Measurements from ENCODE around the gene IP6K2.

IP6K2 gene

DNA sequence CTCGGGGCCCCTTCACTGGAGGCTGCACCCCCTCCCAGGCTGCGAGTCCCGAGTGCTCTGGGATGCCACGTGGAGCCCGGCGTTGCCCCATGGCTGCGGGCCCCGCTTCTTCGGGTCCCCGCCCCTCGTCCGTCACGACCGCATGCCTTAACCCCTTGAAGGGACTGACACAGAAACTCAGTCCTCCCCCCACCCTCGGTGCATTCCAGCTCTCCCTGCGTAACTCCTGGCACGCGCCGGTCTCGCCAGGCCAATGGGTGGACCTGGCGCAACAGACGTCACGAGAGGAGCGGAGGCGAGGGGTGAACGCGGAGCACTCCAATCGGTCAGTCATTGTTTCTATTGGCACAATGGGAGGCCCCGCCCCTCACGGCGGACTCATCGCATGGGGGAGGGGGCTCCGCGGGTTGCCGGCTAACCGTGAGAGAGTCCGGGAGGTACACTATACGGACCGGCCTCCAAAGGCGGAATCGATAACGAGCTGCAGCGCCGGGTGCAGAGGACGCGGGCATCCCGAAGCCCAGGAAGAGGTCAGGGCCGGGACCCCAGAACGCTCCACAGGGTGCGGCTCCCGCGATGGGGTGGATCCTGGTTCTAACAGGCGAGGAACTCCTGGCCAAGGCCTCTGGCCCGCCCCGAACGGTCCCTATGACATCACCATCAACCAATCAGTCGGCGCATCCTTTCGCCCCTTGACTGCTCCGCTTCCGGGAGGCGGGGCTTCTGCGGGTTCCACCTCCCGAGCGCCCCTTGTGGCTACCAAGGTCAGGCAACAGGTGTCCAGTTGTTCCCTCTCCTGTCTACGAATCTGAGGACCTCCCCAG lies 53.3 kb downstream of the IP6K2 start:
- peak; percentile 92 for DNase-seq (ENCODE audit: low read depth)

DNA sequence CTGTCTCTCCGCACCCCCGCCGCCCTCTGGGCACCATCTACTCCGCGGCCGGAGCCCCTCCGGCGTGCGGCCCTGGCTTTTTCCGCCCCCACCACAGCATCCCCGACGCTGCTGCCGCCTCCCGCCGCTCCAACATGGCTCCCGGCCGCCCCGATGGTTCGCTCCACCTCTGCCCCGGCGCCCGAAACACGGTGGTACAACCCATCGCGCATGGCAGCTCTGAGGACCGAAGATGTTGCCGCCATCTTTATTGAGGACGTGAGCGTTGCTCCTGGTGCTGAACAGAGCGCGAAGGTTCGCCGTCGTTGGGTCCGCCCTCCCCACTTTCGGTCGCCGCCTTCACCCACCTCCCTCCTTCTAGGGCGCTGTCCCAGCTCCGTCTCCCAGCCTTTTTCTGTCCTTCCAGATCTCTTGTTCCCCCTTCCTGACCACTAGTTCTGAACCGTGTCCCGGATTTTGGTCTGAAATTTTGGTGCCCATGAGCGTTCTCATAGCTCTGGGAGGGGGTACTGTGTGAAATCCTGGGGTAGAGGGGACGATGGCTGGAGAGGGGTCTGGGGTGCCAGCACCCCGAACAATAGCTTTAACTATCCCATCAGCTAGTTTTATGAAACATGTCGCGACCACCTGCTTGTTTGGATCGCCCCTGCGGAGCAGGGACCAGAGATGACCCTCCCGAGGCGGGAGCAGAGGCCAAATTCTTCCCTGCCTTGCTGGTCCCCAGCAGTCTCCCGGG lies 54.1 kb downstream of the IP6K2 start, which contains the start of gene CELSR3:
Gene CELSR3 (minus strand): TSS at position 134 of the 736 bp plus-strand sequence. CDS start 252 bp downstream, outside the sequence.
- DNase-seq (ENCODE audit: low read depth) = peak; percentile 66

DNA sequence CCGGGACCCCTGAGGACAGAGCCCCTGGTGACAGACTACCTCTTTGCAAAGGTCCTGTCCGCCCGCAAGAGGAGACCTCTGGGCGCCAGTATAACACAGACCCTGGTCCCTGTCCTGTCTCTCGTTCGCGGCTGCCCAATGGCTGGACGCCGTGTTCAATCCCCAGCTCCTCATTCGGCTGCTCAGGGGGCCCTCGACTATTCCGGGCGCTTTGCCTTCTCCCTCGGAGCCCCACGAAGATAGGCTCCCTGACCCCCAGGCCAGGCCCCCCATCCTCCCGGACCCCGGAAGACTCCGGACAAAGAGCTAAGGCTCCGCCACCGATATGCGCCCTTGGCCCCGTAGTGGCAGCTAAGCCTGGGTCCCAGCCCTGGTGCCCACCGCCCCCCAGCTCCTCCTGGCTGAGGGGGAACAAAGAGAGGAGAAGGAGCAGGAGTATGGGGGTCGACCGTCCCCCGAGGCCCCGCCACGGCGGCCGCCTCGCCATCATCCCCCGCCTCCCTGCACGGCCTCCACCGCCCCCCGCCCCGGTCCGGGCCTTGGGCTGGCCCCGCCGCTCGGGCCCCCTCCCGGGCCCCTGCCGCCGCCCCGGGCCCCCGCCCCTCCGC lies 54.8 kb downstream of the IP6K2 start:
- no peak for DNase-seq (ENCODE audit: low read depth)

DNA sequence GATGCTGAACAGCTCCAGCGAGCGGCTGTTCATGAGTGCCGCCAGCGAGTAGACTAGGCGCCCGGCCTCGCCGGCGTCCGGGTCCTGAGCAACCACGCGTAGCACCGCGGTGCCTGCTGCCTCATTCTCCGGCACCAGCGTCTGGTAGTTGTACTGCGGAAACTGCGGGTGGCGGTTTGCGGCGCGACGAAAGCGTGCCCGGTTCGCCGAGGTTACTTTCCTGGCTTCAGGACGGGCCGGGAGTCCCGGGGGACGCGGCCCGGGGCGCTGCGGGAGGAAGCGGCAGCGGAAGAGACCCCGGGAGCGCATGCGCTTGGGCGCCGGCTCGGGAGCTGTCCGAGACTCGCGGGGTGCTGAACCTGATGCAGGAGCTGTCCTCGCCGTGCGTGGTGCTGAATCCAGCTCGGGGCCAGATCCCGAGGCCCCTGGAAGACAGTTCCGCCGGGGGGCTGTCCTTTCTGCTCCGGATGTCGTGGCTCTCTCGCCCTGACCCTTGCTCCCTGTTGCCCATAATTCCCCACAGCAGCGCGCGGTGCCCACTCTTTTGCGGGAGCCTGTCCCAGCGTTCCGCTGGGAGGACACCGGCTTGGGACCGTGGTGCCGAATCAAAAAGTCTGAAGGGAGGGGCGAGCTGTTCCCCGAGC lies 55.4 kb downstream of the IP6K2 start:
- peak; percentile 69 for DNase-seq (ENCODE audit: low read depth)

DNA sequence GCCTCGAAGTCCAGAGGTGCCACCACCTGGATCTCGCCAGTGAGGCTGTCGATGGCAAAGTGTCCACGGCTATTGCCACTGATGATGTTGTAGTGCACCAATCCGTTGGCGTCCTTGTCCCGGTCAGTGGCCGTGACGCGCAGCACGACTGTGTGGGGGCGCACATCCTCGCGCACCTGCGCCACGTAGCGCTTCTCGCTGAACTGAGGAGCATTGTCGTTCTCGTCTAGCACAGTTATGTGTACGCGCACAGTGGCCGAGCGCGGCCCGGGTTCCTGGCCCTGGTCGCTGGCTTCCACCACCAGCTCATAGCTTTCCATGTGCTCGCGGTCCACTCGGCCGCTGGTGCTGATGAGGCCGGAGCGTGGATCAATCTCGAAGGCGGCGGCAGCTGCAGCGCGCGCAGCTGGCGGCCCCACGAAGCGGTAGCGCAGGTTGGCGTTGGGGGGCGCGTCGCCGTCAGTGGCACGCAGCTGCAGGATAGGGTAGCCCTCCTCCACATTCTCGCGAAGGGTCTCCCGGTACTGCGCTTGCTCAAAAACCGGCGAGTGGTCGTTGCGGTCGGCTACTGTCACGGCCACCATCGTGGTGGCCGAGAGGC lies 56.1 kb downstream of the IP6K2 start:
- DNase-seq (ENCODE audit: low read depth) = no peak

DNA sequence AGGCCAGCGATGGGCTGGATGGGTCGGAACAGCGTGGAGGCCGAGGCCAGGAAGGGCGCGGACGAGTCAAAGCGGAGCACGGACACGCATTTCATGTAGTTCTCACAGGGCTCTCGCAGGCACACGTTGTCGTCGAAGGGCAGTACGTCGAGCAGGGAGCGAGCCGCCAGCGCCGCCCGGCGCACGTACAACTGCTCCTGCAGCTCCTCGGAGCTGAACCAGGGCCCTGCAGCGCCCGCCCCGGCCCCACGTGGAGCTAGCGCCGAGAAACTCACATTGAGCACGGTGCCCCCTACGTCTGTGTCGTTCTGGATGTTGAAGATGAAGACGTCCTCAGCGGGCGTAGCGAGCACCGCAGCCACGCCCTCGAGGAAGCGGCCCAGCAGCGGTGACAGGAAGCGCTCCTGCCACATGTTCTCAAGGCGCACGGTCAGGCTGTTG lies 60.2 kb downstream of the IP6K2 start:
- peak; percentile 15 for DNase-seq (ENCODE audit: low read depth)

DNA sequence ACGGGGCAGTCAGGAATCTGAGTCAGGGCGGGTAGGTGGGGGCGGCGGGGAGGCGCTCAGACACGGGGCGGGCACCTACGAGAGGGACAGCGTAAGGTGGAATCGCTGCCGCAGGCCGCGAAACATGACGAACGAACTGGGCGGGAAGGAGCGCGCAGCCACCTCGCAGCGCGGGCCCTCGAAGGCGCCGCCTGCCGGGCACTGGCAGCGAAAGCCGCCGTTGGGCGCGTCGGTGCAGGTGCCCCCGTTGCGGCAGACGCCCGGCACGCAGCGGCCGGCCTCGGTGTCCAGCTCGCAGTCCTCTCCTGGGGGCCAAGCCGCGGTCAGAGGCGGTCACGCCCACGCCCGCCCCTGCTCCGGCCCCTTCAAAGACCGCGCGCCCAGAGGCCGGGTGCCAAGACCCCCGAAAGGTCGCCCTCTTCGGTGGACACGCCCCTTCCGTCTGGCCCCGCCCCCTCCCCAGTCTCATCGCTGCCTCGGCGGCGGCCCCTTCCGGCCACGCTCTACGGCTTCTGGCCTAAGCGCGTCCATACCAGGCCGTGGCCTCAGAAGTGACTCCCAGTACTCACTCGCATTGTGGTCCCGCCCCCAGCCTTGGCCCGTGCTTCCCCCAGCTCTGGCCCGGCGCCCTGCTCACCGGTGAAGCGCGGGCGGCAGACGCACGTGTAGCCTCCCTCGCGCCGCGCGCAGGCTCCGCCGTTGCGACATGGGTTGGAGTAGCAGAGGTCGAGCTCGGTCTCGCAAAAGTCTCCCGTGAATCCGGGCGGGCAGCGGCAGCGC lies 60.8 kb downstream of the IP6K2 start:
- DNase-seq (ENCODE audit: low read depth) = peak; percentile 89

DNA sequence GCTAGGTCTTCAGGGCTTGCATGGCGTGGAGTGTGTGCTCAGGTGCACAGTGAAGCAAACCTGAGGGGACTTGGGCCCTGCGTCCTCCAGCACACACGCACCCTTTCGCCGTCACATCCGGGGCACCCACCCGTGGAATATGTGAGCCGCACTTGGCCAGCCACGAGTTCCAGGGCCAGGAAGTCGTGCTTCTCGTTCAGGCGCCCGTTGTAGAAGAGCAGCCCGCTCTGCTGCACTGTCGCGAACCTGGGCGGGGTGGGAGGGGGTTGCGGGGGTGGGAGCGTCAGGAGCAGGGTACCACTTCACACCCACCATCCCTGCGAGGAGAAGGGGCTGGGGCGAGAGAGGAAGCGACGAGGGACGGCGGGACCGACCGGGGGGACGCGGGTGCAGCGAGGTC lies 61.4 kb downstream of the IP6K2 start:
- peak; percentile 44 for DNase-seq (ENCODE audit: low read depth)

DNA sequence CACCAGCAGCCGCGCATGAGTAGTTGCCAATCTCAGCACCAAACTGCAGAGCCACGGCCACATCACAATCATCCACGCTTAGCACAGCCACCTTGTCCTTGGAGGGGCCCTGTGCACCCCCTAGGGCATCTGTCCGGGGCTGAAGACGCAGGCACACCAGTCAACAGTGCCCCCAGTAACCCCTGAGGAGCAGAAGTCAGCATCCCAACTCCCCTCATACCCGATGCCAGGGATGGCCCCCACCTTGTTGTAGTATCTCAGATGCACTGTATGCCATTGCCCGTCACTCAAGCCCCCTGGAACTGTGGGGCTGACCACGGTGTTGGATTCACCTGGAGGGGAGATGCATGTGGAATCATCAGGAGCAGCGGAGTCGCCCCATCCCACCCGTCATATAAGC lies 62.0 kb downstream of the IP6K2 start:
- no peak for DNase-seq (ENCODE audit: low read depth)

DNA sequence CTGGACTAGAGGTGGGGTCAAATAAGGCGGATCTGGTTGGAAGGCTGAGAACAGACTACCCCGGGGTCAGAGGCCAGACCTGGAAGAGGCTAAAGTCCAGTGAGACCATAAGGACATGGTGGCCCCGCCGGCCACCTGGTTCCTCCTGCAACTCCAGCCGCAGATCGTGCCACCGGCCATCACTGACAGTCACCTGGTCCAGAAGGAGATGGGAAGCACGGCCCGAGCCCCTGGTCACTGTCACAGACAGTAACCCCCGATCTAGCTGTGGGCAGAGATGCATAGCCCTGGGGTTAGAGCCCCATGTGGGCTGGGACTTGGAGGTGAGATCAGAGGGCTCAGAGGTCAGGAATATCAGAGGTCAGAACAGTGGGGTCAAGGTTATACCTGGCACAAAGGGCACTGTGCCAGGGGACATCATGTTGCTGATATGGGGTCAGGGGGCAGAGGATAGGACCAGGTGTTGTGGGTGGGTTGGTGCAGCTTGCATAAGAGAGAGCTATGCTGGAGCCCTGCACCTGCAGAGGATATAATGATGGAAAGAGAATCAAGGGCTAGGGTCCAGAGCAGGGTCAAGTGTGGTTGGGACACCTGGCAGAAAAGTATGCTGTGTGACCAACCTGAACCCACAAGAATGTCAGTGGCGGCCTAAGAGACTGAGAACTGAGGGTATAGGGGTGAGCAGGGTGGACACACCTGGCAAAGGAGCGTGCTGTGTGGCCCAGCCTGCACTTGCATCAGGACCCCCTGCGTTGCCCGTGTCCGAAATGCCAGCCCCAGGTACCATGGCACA lies 63.9 kb downstream of the IP6K2 start:
- no peak for DNase-seq (ENCODE audit: low read depth)

DNA sequence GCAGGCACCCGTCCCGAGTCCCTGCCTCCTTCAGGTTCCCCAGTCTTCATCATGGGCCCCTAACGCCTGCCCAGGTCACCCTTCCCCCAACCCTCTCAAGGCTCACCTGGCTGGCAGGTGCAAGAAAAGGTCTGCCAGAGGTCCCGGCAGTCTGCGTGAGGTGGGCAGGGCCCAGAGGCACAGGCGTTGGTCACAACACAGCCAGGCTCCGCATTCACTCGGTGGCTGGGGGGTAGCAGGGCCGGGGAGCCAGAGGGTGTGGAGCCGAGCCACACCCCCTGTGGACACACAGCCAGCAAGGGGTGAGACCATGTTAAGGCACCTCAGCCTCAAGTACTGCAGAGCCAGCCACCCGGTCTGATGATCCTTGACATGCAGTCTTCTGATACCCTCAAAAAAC lies 65.2 kb downstream of the IP6K2 start:
- no peak for DNase-seq (ENCODE audit: low read depth)

DNA sequence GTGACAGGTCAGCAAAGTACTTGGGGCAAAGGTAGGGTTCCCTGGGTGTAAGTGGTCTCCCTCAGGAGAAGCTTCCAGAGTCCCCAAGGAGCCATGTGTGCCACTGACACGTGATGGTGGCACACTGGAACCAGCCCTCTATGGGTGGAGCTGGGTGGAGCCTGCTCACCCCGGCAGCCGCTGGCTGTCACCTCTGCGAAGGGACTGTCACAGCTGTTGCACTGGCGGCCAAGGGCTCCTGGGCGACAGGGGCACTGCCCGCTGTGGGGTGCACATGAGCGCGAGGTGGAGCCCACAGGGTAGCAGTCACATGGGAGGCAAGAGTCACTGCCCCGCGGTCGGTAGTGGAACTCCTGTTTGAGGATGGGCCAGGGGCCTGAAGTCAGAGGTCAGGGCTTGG lies 66.3 kb downstream of the IP6K2 start:
- DNase-seq (ENCODE audit: low read depth) = no peak

DNA sequence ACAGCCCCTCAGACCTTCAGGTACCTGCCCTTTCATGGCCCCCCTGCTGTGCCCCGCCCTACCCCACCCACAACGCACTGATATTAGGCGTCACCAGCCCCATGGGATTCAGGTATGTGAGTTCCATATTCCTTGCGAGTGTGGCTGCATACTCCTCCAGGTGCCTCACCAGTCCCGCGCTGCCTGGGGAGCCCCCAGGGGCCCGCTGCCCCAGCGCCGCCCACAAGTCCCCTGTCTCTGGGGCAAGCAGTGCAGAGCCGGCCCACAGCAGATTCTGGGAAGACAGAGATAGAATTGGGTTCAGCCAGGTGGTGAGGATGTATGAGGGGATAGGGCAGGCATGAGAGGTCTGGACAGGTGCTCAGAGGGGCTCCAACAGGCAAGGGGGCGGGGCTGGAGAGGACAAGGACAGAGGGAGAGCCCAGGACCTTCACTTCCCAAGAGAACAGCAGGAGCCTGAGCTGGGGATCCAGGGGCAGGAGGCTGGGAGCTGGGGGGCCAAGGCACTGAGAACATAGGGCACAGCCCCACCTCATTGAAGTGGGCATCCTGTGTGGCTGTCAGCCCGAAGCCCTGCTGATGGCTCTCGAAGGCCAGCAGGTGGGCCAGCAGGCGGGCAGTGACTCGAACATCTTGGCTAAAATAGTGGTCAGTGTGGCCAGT lies 68.7 kb downstream of the IP6K2 start:
- DNase-seq (ENCODE audit: low read depth) = no peak

DNA sequence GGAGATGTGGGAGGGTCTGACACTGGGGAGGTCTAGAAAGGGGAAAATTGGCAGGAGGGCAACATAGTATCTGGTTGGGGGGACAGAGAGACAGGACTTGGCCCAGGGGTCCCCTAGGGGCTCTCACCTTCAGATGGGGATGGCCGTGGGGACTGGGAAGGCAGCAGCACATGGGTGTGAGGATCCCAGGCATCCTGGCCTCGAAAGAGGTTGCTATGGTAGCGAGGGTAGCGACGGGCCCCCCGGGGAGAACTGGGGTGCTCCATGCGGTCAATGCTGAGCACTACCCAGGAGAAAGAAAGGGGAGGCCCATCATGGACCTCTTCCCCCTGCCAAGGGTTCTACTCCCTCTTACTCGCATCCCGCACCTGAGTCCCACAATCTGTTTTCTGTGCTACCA lies 69.3 kb downstream of the IP6K2 start:
- no peak for DNase-seq (ENCODE audit: low read depth)

DNA sequence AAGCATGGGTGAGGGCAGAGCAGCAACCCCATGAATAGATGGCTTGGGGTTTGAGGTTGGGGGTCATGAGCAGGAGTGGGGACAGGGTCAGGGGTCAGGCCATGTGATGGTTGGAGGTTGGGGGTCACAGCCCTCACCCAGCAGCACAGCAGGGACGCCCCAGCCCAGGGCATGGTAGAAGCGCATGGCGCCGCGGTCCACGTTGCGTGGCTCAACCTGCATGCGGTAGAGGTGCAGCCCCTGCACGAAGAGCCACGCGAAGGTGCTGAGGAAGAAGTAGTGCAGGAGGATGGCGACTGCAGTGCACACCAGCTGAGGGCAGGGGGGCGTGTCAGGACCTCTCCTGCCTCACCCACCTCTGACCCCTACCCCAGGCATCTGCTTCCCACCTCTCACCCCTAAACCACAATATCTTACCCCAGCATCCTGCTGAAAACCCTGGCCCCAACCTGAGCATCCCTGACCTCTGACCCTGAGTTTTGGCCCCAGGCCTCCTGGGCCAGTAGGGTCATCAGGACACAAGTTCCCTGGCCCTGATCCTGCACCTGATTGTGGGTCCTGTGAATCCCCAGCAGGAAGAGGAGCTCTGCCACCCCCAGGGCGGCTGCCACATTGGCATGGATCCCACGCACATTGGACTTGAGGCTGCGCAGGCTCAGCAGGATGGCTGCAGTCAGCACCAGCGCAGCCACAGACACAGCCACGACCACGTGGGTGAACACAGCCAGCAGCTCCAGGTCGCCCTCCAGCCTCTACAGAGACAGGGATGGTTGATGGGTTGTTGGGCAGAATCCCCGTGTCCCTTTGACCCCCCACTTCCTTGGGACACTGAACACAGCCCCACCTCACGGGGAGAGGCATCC lies 71.9 kb downstream of the IP6K2 start:
- no peak for DNase-seq (ENCODE audit: low read depth)

DNA sequence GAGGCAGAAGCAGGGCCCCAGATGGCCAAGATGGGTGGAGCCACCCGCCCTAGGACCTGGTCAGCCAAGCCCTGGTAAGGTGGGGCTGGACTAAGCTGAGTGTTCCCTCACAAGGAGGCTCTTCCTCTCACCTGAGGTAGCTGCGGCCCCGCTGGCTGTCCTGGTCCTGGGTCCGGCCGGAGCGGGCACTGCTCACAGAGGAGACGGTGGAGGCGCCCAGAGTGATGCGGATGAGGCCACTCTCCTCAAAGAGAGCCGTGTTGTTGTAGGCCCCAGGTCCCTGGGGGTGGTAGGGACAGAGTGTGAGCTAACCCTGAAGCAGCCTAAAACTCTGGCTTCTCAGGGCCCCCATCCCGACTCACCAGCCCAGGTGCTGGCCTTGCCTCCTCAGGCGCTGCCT lies 74.4 kb downstream of the IP6K2 start:
- DNase-seq (ENCODE audit: low read depth) = no peak

DNA sequence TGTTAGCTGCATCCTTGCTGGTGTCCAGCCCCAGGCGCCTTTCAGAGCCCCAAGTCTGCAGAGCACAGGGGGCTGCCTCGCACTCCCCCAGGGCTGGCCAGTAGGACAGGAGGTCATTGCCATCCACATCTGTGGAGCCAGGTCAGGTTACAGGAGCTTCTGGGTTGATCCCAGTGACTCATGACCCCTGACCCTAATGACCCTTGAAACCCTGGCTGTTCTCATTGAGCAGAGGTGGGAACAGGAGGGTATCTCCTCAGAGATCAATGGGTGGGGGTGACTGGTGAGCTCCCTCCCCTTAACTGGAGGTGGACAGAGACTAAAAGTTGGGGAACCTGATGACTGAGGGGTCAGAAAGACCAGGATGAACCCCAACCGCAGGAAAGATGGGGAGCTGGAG lies 75.6 kb downstream of the IP6K2 start:
- DNase-seq (ENCODE audit: low read depth) = no peak

DNA sequence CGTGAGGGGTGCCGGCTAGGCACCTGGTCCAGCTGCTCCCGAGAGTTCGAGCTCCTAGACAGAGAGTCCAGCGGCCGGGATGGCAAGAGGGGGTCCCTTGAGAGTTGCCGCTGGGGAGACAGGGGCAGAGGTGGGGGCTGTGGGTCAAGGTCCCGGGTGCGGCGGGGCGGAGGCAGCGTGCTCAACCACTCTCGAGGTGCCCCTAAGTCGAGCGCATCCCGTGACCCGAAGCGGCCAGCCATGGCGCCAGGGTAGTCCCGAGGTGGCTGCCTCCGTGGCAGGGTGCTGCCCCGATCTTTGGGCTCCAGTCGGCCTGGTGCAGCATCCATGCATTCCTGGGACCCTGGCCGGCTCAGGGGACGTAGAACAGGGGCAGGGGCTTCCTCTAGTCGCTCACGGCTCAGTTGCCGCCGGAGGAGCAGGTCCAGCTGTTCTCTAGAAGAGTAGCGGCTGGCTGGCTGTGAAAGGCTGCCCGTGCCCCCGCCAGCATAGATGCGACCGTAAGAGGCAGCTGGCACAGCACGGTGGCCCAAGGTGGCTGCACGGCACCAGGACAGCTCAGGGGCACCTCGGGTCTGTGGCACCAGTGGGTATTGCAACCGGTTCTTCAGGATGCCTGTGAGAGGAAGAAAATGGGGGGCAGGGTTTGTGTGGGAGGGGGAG lies 76.9 kb downstream of the IP6K2 start:
- no peak for DNase-seq (ENCODE audit: low read depth)

Data from activated T-cell treated with anti-CD3 and anti-CD28 coated beads for 48 hours (primary cell).